Esophagus squamous epithelium (tissue), 4 donors: ENCODE measurements around the gene ENPP1.

Experiments used
- CTCF ChIP-seq, 6 experiments: fragments of 450-650 bp in 4 of 6; fragments of 200-600 bp in 2 of 6; sonication (generic) in 2 of 6; IDR thresholded peaks; one replicate each; pipeline ENCODE4 v1.5.1; 2016 to 2019; ENCODE audit warnings: antibody characterized with exemption in 6 of 6, mild to moderate bottlenecking in 4 of 6, moderate library complexity in 4 of 6
- POLR2A ChIP-seq, 4 donors: fragments of 450-650 bp; IDR thresholded peaks; one replicate each; pipeline ENCODE4 v1.6.1; 2017; ENCODE audit warnings: antibody characterized with exemption in 4 of 4, mild to moderate bottlenecking in 4 of 4, moderate library complexity in 3 of 4

DNA sequence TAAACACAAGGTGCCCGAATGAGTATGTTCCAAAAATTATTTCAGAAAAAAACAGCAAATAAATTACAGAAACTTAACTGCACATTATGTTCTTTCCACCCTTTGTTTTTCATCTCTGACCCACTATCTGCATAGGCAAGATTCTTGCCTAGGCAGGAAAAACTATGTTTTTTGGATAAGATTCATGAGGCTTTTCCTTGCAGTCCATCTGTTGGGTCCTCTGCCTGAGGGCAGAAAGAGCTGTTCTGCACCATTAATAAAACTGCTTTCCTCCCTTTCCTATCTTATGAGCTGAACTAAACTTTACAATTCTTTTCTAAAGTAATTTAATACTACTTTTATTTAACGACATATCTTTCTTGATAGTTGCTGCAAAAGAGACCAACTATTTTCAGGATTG lies 21.1 kb downstream of the ENPP1 start:
- TF ChIP-seq CTCF (IDR thresholded peaks at IDR 0.05) (no peak), POLR2A (IDR thresholded peaks at IDR 0.05) (no peak)
